Bronchial epithelial cell (primary cell): Measurements from ENCODE around the gene TSGA10. TPM values are rescaled to one million over a fixed set of nuclear protein-coding genes. Genes with fewer than 3 reads are reported as not detected.

Experiments used
- DNase-seq: peaks from one replicate; pipeline ENCODE4 v3.0.0-alpha.2; 2010; ENCODE audit warnings: low read depth
- FAIRE-seq: peaks from 2 replicates; lab custom pipeline; 2011; peaks lifted over from hg19 to GRCh38; lab: Jason Lieb, UNC
- H3K27me3 ChIP-seq: 2 replicates; pipeline ENCODE4 v1.5.1; 2011; ENCODE audit warnings: low read length; ENCODE audit not compliant: control insufficient read depth, insufficient read depth
- H3K36me3 ChIP-seq: 2 replicates; pipeline ENCODE4 v1.5.1; 2011; ENCODE audit warnings: low read length; ENCODE audit not compliant: control insufficient read depth, insufficient read depth
- H3K4me3 ChIP-seq: 2 replicates; pipeline ENCODE4 v1.5.1; 2011; ENCODE audit warnings: mild to moderate bottlenecking, low read depth, low read length, control low read depth
- CTCF ChIP-seq: IDR thresholded peaks from 2 replicates; pipeline ENCODE4 v1.5.1; 2011; ENCODE audit warnings: mild to moderate bottlenecking, moderate library complexity, low read length, control low read depth, inconsistent platforms; ENCODE audit not compliant: insufficient read depth, severe bottlenecking
- total RNA-seq: library from RNA; depleted of rRNA; stranded (reverse); fragments of >200 nt; gene quantifications from 2 replicates; pipeline ENCODE4 v1.2.1, GENCODE V29; 2014

TSGA10 gene
- total RNA-seq, 1 donor from 2014 or later, result 3.4 TPM

GRCh38 chr2:99158599-99158998 lies 3.9 kb upstream of the TSGA10 start:
- no peak for TF ChIP-seq CTCF
- no peaks in the 10 kb centered on the region for H3K36me3 ChIP-seq
- no peaks in the 10 kb centered on the region for H3K27me3 ChIP-seq
- H3K4me3 ChIP-seq, result no peak overlapping the region
- FAIRE-seq, result no peak
- no peak for DNase-seq

GRCh38 chr2:99156891-99157290 lies 2.1 kb upstream of the TSGA10 start:
- FAIRE-seq (no peak), DNase-seq (no peak)
- Histone ChIP-seq H3K27me3 (no peaks in the 10 kb centered on the region), H3K4me3 (no peak overlapping the region), H3K36me3 (no peaks in the 10 kb centered on the region)
- no peak for TF ChIP-seq CTCF

- TF ChIP-seq CTCF, result no peak
- FAIRE-seq (no peak), DNase-seq (peak; percentile 22)
- Histone ChIP-seq H3K4me3 (peak overlapping the region; percentile 68), H3K27me3 (no peaks in the 10 kb centered on the region), H3K36me3 (no peaks in the 10 kb centered on the region)
Measured at GRCh38 chr2:99153921-99154604, 679 bp downstream of the TSGA10 start.

GRCh38 chr2:99152199-99152895 lies 2.4 kb downstream of the TSGA10 start:
- H3K36me3 ChIP-seq, result no peaks in the 10 kb centered on the region
- DNase-seq (no peak), FAIRE-seq (no peak)
- H3K4me3 ChIP-seq, result no peak overlapping the region
- no peak for TF ChIP-seq CTCF
- no peaks in the 10 kb centered on the region for H3K27me3 ChIP-seq

GRCh38 chr2:99150706-99151105 lies 4.0 kb downstream of the TSGA10 start:
- Histone ChIP-seq H3K4me3 (no peak overlapping the region), H3K27me3 (no peaks in the 10 kb centered on the region), H3K36me3 (no peaks in the 10 kb centered on the region)
- DNase-seq (no peak), FAIRE-seq (no peak)
- no peak for TF ChIP-seq CTCF
